Stomach (tissue), 4 donors: ENCODE measurements around the gene ZMIZ1.

ENCODE experiments used
- EP300 ChIP-seq: sonication (generic); formaldehyde crosslinking; IDR thresholded peaks from one replicate; pipeline ENCODE4 v1.6.1; 2017; ENCODE audit warnings: antibody characterized with exemption
- POLR2A ChIP-seq, 4 donors: fragments of 450-650 bp; IDR thresholded peaks; one replicate each; pipeline ENCODE4 v1.6.1; 2016; ENCODE audit warnings: antibody characterized with exemption in 4 of 4, control low read depth in 2 of 4, mild to moderate bottlenecking in 1 of 4, moderate library complexity in 1 of 4
- POLR2AphosphoS5 ChIP-seq, 3 donors: sonication (generic); formaldehyde crosslinking; IDR thresholded peaks; one replicate each; pipeline ENCODE4 v1.6.1; 2016; ENCODE audit warnings: antibody characterized with exemption in 3 of 3
- TF ChIP-seq, protein P1 (sequence below), 7 experiments: fragments of 450-650 bp in 4 of 7; fragments of 200-600 bp in 3 of 7; sonication (generic) in 3 of 7; IDR thresholded peaks; one replicate each; pipeline ENCODE4 v1.5.1; 2016 to 2019; ENCODE audit warnings: antibody characterized with exemption in 7 of 7, control low read depth in 2 of 7, mild to moderate bottlenecking in 1 of 7

- TF ChIP-seq POLR2A (IDR thresholded peaks at IDR 0.05) (no peak), POLR2AphosphoS5 (IDR thresholded peaks at IDR 0.05) (peak; percentile 40 to 89 (median 51)), EP300 (no peak)
- TF ChIP-seq, protein P1, sequence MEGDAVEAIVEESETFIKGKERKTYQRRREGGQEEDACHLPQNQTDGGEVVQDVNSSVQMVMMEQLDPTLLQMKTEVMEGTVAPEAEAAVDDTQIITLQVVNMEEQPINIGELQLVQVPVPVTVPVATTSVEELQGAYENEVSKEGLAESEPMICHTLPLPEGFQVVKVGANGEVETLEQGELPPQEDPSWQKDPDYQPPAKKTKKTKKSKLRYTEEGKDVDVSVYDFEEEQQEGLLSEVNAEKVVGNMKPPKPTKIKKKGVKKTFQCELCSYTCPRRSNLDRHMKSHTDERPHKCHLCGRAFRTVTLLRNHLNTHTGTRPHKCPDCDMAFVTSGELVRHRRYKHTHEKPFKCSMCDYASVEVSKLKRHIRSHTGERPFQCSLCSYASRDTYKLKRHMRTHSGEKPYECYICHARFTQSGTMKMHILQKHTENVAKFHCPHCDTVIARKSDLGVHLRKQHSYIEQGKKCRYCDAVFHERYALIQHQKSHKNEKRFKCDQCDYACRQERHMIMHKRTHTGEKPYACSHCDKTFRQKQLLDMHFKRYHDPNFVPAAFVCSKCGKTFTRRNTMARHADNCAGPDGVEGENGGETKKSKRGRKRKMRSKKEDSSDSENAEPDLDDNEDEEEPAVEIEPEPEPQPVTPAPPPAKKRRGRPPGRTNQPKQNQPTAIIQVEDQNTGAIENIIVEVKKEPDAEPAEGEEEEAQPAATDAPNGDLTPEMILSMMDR (IDR thresholded peaks at IDR 0.05), result peak in 1 of 7 experiments; percentile 26
Measured at GRCh38 chr10:79127151-79127961, 58.6 kb downstream of the ZMIZ1 start.
